K562 (cell line): ENCODE results near the gene C19orf85. TPM values are rescaled to one million over a fixed set of nuclear protein-coding genes. Genes with fewer than 3 reads are reported as not detected.

Source experiments
- CBX2 ChIP-seq: fragments of 200-600 bp; sonication (generic); IDR thresholded peaks from one replicate; pipeline ENCODE4 v1.6.1; 2012; ENCODE audit warnings: mild to moderate bottlenecking, low read length, inconsistent platforms; ENCODE audit not compliant: insufficient read depth, poor library complexity, severe bottlenecking
- DLX4 ChIP-seq: fragments of 250-450 bp; sonication (Bioruptor Pico); IDR thresholded peaks from 2 replicates; pipeline ENCODE4 v1.6.1; 2021; ENCODE audit warnings: mild to moderate bottlenecking
- E2F6 ChIP-seq, 2 experiments: IDR thresholded peaks; 2 replicates each; pipeline ENCODE4 v1.6.1; 2011; ENCODE audit warnings: borderline replicate concordance in 1 of 2, control low read depth in 1 of 2, low read depth in 1 of 2, low read length in 1 of 2, mild to moderate bottlenecking in 1 of 2, mixed read lengths in 1 of 2, moderate library complexity in 1 of 2; ENCODE audit not compliant: insufficient read depth in 1 of 2, insufficient read length in 1 of 2, poor library complexity in 1 of 2, severe bottlenecking in 1 of 2; ENCODE audit errors: extremely low read depth in 1 of 2
- EP400 ChIP-seq: fragments of 450-650 bp; IDR thresholded peaks from 2 replicates; pipeline ENCODE4 v1.6.1; 2017; ENCODE audit warnings: antibody characterized with exemption, mild to moderate bottlenecking, moderate library complexity
- HSF4 ChIP-seq: fragments of 250-450 bp; sonication (Bioruptor Pico); IDR thresholded peaks from 2 replicates; pipeline ENCODE4 v2.1.2; 2022; ENCODE audit warnings: mild to moderate bottlenecking, moderate library complexity, borderline replicate concordance
- L3MBTL2 ChIP-seq: fragments of 450-650 bp; IDR thresholded peaks from 2 replicates; pipeline ENCODE4 v1.6.1; 2016; ENCODE audit warnings: mild to moderate bottlenecking, moderate library complexity
- MBD2 ChIP-seq: sonication (generic); IDR thresholded peaks from 2 replicates; pipeline ENCODE4 v1.6.1; 2016; ENCODE audit warnings: low read depth, borderline replicate concordance
- MNT ChIP-seq, 2 experiments: fragments of 450-650 bp; conservative IDR thresholded peaks; 2 replicates each; pipeline ENCODE4 v1.6.1; 2017; ENCODE audit warnings: mild to moderate bottlenecking in 2 of 2, moderate library complexity in 2 of 2
- MTA3 ChIP-seq: fragments of 450-650 bp; formaldehyde crosslinking; IDR thresholded peaks from 2 replicates; pipeline ENCODE4 v1.6.1; 2017; ENCODE audit warnings: mild to moderate bottlenecking, borderline replicate concordance
- MYC ChIP-seq, 2 experiments: fragments of 250-450 bp in 1 of 2; sonication (Bioruptor Pico) in 1 of 2; IDR thresholded peaks; 2 replicates each; pipeline versions ENCODE4 v1.5.1 to v1.6.1; 2012 to 2021; ENCODE audit warnings: low read depth in 2 of 2, borderline replicate concordance in 1 of 2, improper control_type of control experiment in 1 of 2, low read length in 1 of 2, mild to moderate bottlenecking in 1 of 2, moderate library complexity in 1 of 2
- NCOA1 ChIP-seq: fragments of 450-650 bp; IDR thresholded peaks from 2 replicates; pipeline ENCODE4 v1.6.1; 2016; ENCODE audit warnings: low read depth
- NFRKB ChIP-seq: fragments of 450-650 bp; IDR thresholded peaks from 2 replicates; pipeline ENCODE4 v1.6.1; 2016; ENCODE audit warnings: low read depth
- NUFIP1 ChIP-seq: fragments of 450-650 bp; IDR thresholded peaks from 2 replicates; pipeline ENCODE4 v1.6.1; 2018; ENCODE audit not compliant: partially characterized antibody
- RBM15 ChIP-seq: fragments of 200-400 bp; formaldehyde crosslinking; IDR thresholded peaks from 2 replicates; pipeline ENCODE4 v1.6.1; 2018; ENCODE audit warnings: mild to moderate bottlenecking, low read length, moderate library complexity; ENCODE audit not compliant: insufficient read depth
- SAP30 ChIP-seq: fragments of 200-600 bp; sonication (generic); IDR thresholded peaks from 2 replicates; pipeline ENCODE4 v1.6.1; 2012; ENCODE audit warnings: borderline replicate concordance, low read depth, mild to moderate bottlenecking, moderate library complexity, low read length, control low read depth, inconsistent platforms; ENCODE audit not compliant: insufficient read depth, poor library complexity, severe bottlenecking
- TBP ChIP-seq: optimal IDR thresholded peaks from 2 replicates; pipeline ENCODE3; 2011; ENCODE audit warnings: low read depth, low read length, improper control_type of control experiment
- TCF7 ChIP-seq: sonication (generic); IDR thresholded peaks from 2 replicates; pipeline ENCODE4 v1.6.1; 2016; ENCODE audit warnings: antibody characterized with exemption, borderline replicate concordance
- TEAD4 ChIP-seq, 2 experiments: sonication (generic) in 1 of 2; formaldehyde crosslinking in 1 of 2; IDR thresholded peaks; 2 replicates each; pipeline versions ENCODE4 v1.6.1 to v1.8.0; 2012 to 2022; ENCODE audit warnings: borderline replicate concordance in 1 of 2, inconsistent platforms in 1 of 2, low read length in 1 of 2, mild to moderate bottlenecking in 1 of 2, missing genetic modification reagents in 1 of 2
- TRIM28 ChIP-seq: fragments of 450-650 bp; IDR thresholded peaks from 2 replicates; pipeline ENCODE4 v1.6.1; 2017
- USF1 ChIP-seq: sonication (generic); formaldehyde crosslinking; IDR thresholded peaks from 2 replicates; pipeline ENCODE4 v1.9.0; 2022; ENCODE audit warnings: mild to moderate bottlenecking, missing genetic modification reagents
- ZBED1 ChIP-seq: IDR thresholded peaks from 2 replicates; pipeline ENCODE4 v1.6.1; 2014
- polyA plus RNA-seq, 8 experiments: library from polyadenylated mRNA; depleted of rRNA in 4 of 8; stranded (reverse) in 5 of 8; unstranded in 3 of 8; fragments of >200 nt; fragmentation: Nextera tagmentation in 2 of 8; fragmentation: Illumina TruSeq in 1 of 8; extraction: Ambion mirVana in 2 of 8; extraction: Trizol in 1 of 8; gene quantifications; 2 replicates each; pipeline versions ENCODE4 v1.2.1 to v1.2.3, GENCODE V29; 2011 to 2014; ENCODE audit warnings: inconsistent platforms in 1 of 8, missing spikeins in 1 of 8
- total RNA-seq, 7 experiments: library from RNA; depleted of rRNA in 6 of 7; stranded (reverse); fragments of >200 nt in 6 of 7; fragmentation: Illumina TruSeq in 2 of 7; extraction: Trizol in 2 of 7; gene quantifications; 2 replicates each; pipeline versions ENCODE4 v1.2.1 to v1.2.3, GENCODE V29; 2011 to 2021; ENCODE audit warnings: low replicate concordance in 1 of 7

Gene C19orf85
- total and polyA plus RNA-seq, 9 of the 15 experiments (the other 6 are each of a cell fraction or from before 2014, with no cell fraction given), result not detected

- peak; percentile 90 to 93 for TF ChIP-seq MNT (conservative IDR thresholded peaks at IDR 0.05)
- TF ChIP-seq NFRKB, result peak; percentile 76
- peak; percentile 56 for TF ChIP-seq TBP
- no peak for TF ChIP-seq CBX2
- TF ChIP-seq EP400, result peak; percentile 97
- TF ChIP-seq RBM15, result no peak
- 0 out of 2 replicates have a peak, but pooled peaks have one; percentile 9 for TF ChIP-seq TEAD4 (IDR thresholded peaks at IDR 0.05; ENCODE audit: low read length)
- no peak for TF ChIP-seq TEAD4 (CRISPR knock-in tag; IDR thresholded peaks at IDR 0.05; ENCODE audit: borderline replicate concordance)
- peak; percentile 98 for TF ChIP-seq E2F6 (IDR thresholded peaks at IDR 0.05; ENCODE audit: borderline replicate concordance in 1 of 2, extremely low read depth in 1 of 2, insufficient read depth in 1 of 2, insufficient read length in 1 of 2, low read depth in 1 of 2, low read length in 1 of 2, poor library complexity in 1 of 2, severe bottlenecking in 1 of 2)
- TF ChIP-seq DLX4, result no peak
- TF ChIP-seq L3MBTL2, result peak; percentile 100
- TF ChIP-seq USF1 (CRISPR knock-in tag), result peak; percentile 70
- peak; percentile 58 for TF ChIP-seq NCOA1
- TF ChIP-seq ZBED1, result no peak
- TF ChIP-seq TRIM28, result no peak
- TF ChIP-seq TCF7, result peak; percentile 22; the same call in 1 of the 2 replicates
- peak; percentile 53 for TF ChIP-seq SAP30
- TF ChIP-seq MTA3, result peak; percentile 71; the same call in 1 of the 2 replicates
- TF ChIP-seq MBD2, result peak; percentile 96
- TF ChIP-seq MYC (IDR thresholded peaks at IDR 0.05; ENCODE audit: low read depth, low read length), result peak; percentile 98
- TF ChIP-seq MYC (CRISPR knock-in tag; IDR thresholded peaks at IDR 0.05; ENCODE audit: borderline replicate concordance, low read depth), result peak; percentile 99
- TF ChIP-seq HSF4 (CRISPR knock-in tag), result no peak
- TF ChIP-seq NUFIP1, result no peak
Observed at GRCh38 chr19:55476100-55476775, 11.7 kb upstream of the C19orf85 start, which contains the start of gene ZNF628 (continued).
